Glutamatergic neuron (in vitro differentiated cells): ENCODE results near the gene RAD23B. TPM values are rescaled to one million over a fixed set of nuclear protein-coding genes. Genes with fewer than 3 reads are reported as not detected.
A peak's percentile ranks its signal among the peaks of the same experiment; 100 is the strongest.

Source experiments
- DNase-seq: peaks from one replicate; pipeline ENCODE4 v3.0.0; 2022
- H3K27ac Mint-ChIP-seq: one replicate; pipeline ENCODE4 v1.8.0; 2020; ENCODE audit warnings: mild to moderate bottlenecking, mixed read lengths, inconsistent platforms; ENCODE audit not compliant: unreplicated experiment
- H3K27me3 Mint-ChIP-seq: one replicate; pipeline ENCODE4 v1.8.0; 2020; ENCODE audit warnings: mild to moderate bottlenecking, moderate library complexity, mixed read lengths, inconsistent platforms; ENCODE audit not compliant: unreplicated experiment
- H3K36me3 Mint-ChIP-seq: one replicate; pipeline ENCODE4 v1.8.0; 2020; ENCODE audit warnings: mild to moderate bottlenecking, mixed read lengths, inconsistent platforms; ENCODE audit not compliant: unreplicated experiment
- H3K4me1 Mint-ChIP-seq: one replicate; pipeline ENCODE4 v1.8.0; 2020; ENCODE audit warnings: mild to moderate bottlenecking, low read depth, mixed read lengths, inconsistent platforms; ENCODE audit not compliant: unreplicated experiment
- H3K4me3 Mint-ChIP-seq: one replicate; pipeline ENCODE4 v1.8.0; 2020; ENCODE audit warnings: mild to moderate bottlenecking, mixed read lengths, inconsistent platforms; ENCODE audit not compliant: unreplicated experiment
- H3K9me3 Mint-ChIP-seq: one replicate; pipeline ENCODE4 v1.8.0; 2020; ENCODE audit warnings: mild to moderate bottlenecking, moderate library complexity, mixed read lengths, inconsistent platforms; ENCODE audit not compliant: unreplicated experiment
- total RNA-seq: library from RNA; stranded (reverse); fragmentation: NEBNext Ultra II Directional; extraction: Animal tissue kit (Norgen Biotek cat#: 25700); gene quantifications from one replicate; pipeline ENCODE4 v1.2.1, GENCODE V29; 2021; ENCODE audit not compliant: unreplicated experiment
- TF ChIP-seq, protein P1 (sequence below): fragments of 200-600 bp; sonication (generic); IDR thresholded peaks from one replicate; pipeline ENCODE4 v1.5.0; 2021; ENCODE audit not compliant: partially characterized antibody, unreplicated experiment

The RAD23B gene
- total RNA-seq, 1 donor from 2014 or later: 145 TPM

DNA sequence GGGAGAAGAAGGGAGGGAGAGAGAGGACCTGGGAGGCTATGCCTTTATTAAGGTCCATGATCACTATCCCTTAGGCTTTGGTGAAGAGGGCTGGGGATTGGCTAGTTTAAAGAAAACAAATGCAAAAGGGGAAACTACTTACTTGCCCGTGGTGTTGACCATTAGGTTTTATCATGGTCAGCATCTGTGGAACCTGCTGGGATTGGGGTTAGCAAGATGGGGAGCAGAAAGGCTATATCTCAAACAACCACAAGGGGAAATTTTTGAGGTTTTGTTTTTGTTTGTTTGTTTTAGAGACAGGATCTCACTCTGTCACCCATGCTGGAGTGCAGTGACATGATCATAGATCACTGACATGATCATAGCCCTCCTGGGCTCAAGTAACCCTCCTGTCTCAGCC is 9.0 kb upstream of the RAD23B start:
- Mint-ChIP-seq H3K27me3 (peaks cover 3% of the 10 kb centered on the region), H3K36me3 (no peaks in the 10 kb centered on the region), H3K4me1 (no peaks in the 10 kb centered on the region), H3K27ac (no peak overlapping the region), H3K9me3 (no peaks in the 10 kb centered on the region), H3K4me3 (no peak overlapping the region)
- no peak for DNase-seq
- TF ChIP-seq, protein P1, sequence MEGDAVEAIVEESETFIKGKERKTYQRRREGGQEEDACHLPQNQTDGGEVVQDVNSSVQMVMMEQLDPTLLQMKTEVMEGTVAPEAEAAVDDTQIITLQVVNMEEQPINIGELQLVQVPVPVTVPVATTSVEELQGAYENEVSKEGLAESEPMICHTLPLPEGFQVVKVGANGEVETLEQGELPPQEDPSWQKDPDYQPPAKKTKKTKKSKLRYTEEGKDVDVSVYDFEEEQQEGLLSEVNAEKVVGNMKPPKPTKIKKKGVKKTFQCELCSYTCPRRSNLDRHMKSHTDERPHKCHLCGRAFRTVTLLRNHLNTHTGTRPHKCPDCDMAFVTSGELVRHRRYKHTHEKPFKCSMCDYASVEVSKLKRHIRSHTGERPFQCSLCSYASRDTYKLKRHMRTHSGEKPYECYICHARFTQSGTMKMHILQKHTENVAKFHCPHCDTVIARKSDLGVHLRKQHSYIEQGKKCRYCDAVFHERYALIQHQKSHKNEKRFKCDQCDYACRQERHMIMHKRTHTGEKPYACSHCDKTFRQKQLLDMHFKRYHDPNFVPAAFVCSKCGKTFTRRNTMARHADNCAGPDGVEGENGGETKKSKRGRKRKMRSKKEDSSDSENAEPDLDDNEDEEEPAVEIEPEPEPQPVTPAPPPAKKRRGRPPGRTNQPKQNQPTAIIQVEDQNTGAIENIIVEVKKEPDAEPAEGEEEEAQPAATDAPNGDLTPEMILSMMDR: peak; percentile 36

DNA sequence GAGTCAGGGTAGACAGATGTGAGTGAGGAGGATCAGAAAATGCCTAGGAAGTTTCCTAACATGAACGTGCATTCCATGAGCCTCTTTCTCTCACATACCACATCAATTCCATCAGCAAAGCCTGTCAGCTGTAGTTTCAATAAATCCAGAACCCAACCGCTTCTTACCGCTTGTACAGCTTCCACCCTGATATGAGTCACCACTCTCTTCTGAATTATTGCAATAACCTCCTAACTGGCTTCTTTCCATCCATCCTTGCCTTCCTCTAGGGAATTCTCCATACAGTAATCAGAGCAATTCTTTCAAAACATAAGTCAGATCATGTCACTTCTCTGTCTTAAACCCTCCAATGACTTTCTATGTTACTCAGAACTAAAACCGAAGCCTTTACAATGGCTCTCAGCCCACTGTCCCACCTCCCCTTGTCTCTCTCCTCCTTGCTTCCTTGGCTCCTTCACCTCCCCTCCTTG is 8.1 kb upstream of the RAD23B start:
- H3K9me3 Mint-ChIP-seq: no peaks in the 10 kb centered on the region
- DNase-seq: no peak
- peaks cover 3% of the 10 kb centered on the region for H3K27me3 Mint-ChIP-seq
- TF ChIP-seq, protein P1: no peak
- H3K4me3 Mint-ChIP-seq: no peak overlapping the region
- H3K36me3 Mint-ChIP-seq: no peaks in the 10 kb centered on the region
- no peak overlapping the region for H3K27ac Mint-ChIP-seq
- H3K4me1 Mint-ChIP-seq: no peaks in the 10 kb centered on the region

DNA sequence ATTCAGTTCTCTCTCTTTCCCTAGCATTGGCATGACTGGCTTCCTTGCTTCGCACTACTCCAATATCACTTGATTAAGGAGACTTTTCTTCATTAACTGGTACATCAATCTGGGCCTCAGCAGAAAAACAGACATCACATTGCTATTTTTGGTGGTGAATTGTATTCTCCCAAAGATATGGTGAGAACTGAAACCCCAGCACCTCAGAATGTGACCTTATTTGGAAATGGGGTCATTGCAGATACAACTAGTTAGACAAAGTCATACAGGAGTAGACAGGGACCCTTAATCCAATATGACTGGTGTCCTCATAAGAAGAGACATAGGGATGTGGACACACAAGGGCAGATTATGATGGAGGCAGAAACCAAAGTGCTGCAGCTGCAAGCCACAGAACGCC is 7.5 kb upstream of the RAD23B start:
- H3K27ac Mint-ChIP-seq: no peak overlapping the region
- H3K9me3 Mint-ChIP-seq: no peaks in the 10 kb centered on the region
- H3K36me3 Mint-ChIP-seq: no peaks in the 10 kb centered on the region
- DNase-seq: no peak
- H3K4me3 Mint-ChIP-seq: no peak overlapping the region
- TF ChIP-seq, protein P1: no peak
- peaks cover 3% of the 10 kb centered on the region for H3K27me3 Mint-ChIP-seq
- H3K4me1 Mint-ChIP-seq: no peaks in the 10 kb centered on the region

DNA sequence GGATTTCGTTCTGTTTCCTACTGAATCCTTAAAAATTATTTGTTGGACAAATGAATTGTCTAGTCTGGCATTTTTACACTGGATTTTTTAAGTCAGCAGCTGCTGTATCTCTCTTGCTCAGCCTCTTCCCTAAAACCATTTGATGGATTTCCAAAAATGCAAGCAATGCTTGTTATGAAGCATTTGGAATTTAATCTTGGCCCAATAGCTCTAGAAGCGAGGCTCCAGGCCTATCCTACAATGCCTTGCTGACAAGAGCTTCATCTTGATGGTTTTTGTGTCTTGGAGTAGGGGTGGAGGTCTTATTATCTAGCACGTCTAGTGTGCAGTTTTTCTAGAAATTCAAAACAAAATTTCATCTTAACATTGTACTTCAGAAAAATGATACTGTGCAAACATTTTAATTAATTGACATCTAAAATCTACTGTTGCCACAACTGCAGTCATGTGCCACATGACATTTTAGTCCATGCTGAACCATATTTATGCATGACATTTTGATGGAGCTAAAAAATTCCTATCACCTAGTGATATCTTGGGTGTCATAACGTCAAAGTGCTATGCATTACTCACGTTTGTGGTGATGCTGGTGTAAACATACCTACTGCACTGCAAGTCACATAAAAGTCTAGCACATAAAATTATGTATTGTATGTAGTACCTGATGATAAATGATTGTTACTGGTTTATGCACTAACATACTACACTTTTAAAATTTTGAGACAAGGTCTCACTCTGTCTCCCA is 5.9 kb upstream of the RAD23B start:
- H3K4me1 Mint-ChIP-seq: no peaks in the 10 kb centered on the region
- H3K4me3 Mint-ChIP-seq: no peak overlapping the region
- H3K27ac Mint-ChIP-seq: no peak overlapping the region
- no peak for DNase-seq
- peaks cover 5% of the 10 kb centered on the region for H3K27me3 Mint-ChIP-seq
- H3K36me3 Mint-ChIP-seq: no peaks in the 10 kb centered on the region
- H3K9me3 Mint-ChIP-seq: peaks cover 6% of the 10 kb centered on the region
- TF ChIP-seq, protein P1: no peak

DNA sequence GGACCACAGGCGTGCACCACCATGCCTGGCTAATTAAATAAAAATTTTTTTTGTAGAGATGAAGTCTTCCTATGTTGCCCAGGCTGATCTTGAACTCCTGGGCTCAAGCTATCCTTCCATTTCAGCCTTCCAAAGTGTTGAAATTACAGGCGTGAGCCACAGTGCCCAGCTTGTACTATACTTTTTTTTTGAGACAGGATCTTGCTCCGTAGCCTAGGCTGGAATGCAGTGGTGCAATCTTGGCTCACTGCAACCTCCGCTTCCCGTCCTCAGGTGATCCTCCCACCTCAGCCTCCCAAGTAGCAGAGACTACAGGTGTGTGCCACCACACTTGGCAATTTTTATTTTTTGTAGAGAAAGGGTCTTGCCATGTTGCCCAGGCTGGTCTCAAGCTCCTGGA is 5.3 kb upstream of the RAD23B start:
- Mint-ChIP-seq H3K9me3 (peaks cover 8% of the 10 kb centered on the region), H3K27ac (no peak overlapping the region), H3K4me1 (peaks cover 2% of the 10 kb centered on the region), H3K36me3 (no peaks in the 10 kb centered on the region), H3K27me3 (peaks cover 11% of the 10 kb centered on the region), H3K4me3 (no peak overlapping the region)
- DNase-seq: no peak
- TF ChIP-seq, protein P1: no peak
